ENCODE results near the gene RTN4RL1. TPM values are rescaled to one million over a fixed set of nuclear protein-coding genes. Genes with fewer than 3 reads are reported as not detected.
A peak's percentile ranks its signal among the peaks of the same experiment; 100 is the strongest.

The RTN4RL1 gene
- total and polyA plus RNA-seq, 7 donors = under 0.01 to 0.71 (median 0.48) TPM; not detected in 1

DNA sequence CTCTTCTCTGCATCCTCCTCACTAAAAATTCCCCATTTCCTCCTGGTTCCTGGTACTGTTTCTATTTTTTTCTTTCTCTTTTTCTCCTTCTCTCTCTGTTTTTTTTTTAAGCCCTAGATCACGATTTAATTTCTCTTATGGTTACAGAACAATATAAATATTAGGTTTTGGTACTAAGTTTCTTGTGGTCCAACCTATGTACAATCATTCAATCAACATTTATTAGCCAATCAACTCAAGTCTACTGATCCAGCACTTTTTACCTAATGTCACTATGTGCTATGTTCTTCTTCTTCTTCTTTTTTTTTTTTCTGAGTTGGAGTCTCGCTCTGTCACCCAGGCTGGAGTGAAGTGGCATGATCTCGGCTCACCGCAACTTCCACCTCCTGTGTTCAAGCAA lies 12.6 kb downstream of the RTN4RL1 start:
- Histone ChIP-seq H3K4me1 (no peaks in the 10 kb centered on the region), H3K4me3 (no peak overlapping the region), H3K36me3 (no peaks in the 10 kb centered on the region), H3K9me3 (peaks cover 0 to 4% (median 0%) of the 10 kb centered on the region in 4 donors), H3K27me3 (peaks cover 0 to 16% (median 0%) of the 10 kb centered on the region in 3 donors), H3K27ac (peak overlapping the region in 2 of 4 donors; percentile 23 to 62)
- no peak for DNase-seq
- no peak for TF ChIP-seq POLR2AphosphoS5 (IDR thresholded peaks at IDR 0.05)
- no peak for TF ChIP-seq POLR2A (IDR thresholded peaks at IDR 0.05)
- TF ChIP-seq EP300 (IDR thresholded peaks at IDR 0.05) = no peak
- TF ChIP-seq, protein P1, sequence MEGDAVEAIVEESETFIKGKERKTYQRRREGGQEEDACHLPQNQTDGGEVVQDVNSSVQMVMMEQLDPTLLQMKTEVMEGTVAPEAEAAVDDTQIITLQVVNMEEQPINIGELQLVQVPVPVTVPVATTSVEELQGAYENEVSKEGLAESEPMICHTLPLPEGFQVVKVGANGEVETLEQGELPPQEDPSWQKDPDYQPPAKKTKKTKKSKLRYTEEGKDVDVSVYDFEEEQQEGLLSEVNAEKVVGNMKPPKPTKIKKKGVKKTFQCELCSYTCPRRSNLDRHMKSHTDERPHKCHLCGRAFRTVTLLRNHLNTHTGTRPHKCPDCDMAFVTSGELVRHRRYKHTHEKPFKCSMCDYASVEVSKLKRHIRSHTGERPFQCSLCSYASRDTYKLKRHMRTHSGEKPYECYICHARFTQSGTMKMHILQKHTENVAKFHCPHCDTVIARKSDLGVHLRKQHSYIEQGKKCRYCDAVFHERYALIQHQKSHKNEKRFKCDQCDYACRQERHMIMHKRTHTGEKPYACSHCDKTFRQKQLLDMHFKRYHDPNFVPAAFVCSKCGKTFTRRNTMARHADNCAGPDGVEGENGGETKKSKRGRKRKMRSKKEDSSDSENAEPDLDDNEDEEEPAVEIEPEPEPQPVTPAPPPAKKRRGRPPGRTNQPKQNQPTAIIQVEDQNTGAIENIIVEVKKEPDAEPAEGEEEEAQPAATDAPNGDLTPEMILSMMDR (IDR thresholded peaks at IDR 0.05) = no peak
- 93 to 96% methylated on average over 4 of the region's 4 CpGs for WGBS, 2 donors
- intact Hi-C loops (cut with DNase I) = no loop called here

DNA sequence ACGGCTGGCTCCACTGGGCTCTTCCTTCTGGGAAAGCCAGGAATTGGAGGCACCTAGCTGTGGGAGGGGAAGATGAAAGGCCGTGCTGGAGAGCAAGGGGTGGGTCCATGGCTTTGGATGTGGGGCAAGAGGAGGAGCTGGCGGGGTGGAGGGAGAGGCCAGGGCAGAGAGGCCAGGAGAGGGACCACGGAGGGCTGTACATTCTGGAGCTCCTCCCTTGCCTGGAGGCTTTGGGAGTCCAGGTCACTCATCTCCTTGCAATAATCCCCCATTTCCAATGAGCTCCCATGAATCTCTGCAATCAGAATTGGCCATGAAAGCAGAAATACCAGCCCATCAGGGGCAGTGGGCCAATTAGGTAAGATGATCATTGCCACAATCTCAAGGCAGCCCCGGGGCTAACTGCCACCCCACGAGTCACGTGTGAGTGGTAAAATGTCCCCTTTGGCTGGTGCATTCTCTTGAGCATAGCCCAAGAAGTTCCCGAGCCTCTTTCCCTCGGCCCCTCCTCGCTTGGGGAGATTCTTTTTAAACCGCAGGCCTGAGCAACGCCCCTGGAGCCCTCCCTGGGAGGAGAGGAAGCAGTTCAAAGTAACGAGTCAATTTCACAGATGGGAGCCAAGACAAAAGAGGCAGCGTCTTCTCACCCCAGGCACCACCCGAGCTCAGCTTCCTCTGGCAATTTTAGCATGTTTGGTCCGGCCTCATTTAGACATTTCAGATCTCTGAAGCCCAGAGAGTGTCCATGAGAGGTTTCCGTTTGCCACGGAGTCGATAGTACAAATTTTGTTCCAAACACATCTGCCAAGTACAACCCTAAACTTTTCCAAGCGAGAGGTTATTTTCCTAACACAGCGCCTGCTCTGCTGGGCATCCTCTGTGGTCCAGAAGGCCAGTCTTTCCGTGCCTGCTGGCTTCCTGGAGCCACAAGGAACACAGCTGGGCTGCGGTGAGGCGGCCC lies 13.4 kb downstream of the RTN4RL1 start:
- Histone ChIP-seq H3K4me3 (no peak overlapping the region), H3K27me3 (peaks cover 0 to 8% (median 0%) of the 10 kb centered on the region in 3 donors), H3K9me3 (peaks cover 0 to 4% (median 0%) of the 10 kb centered on the region in 4 donors), H3K36me3 (no peaks in the 10 kb centered on the region), H3K4me1 (no peaks in the 10 kb centered on the region), H3K27ac (peak overlapping the region; percentile 4 to 62 (median 24))
- TF ChIP-seq, protein P1 (IDR thresholded peaks at IDR 0.05) = no peak
- TF ChIP-seq POLR2AphosphoS5 (IDR thresholded peaks at IDR 0.05) (no peak), POLR2A (IDR thresholded peaks at IDR 0.05) (no peak), EP300 (IDR thresholded peaks at IDR 0.05) (no peak)
- 36 to 47% methylated on average over 24 of the region's 24 CpGs for WGBS, 2 donors
- intact Hi-C loops (cut with DNase I) = no loop called here
- DNase-seq = no peak

DNA sequence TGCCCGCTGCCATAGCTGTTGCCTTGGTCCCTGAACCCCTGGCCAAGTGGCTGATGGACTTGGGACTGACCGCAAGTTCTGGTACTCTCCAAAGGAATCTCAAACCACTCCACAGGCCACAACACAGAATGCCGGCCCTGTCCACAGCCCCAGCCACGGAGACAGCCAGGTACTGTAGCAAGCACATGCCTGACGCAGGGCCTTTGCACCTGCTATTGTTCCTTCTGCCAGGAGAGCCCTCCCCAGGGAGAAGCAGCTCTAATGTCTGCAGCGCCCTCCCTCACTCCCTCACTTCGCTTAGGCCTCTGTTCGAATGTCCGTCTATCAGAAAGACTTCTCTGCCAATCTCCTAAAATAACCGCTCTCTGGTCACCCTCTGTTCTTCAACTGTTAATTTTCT lies 15.4 kb downstream of the RTN4RL1 start:
- DNase-seq = no peak
- Histone ChIP-seq H3K27ac (no peak overlapping the region), H3K36me3 (no peaks in the 10 kb centered on the region), H3K27me3 (peaks cover 0 to 6% (median 0%) of the 10 kb centered on the region in 3 donors), H3K4me1 (no peaks in the 10 kb centered on the region), H3K9me3 (peaks cover 0 to 4% (median 0%) of the 10 kb centered on the region in 4 donors), H3K4me3 (no peak overlapping the region)
- TF ChIP-seq, protein P1 (IDR thresholded peaks at IDR 0.05) = no peak
- TF ChIP-seq EP300 (IDR thresholded peaks at IDR 0.05) = no peak
- TF ChIP-seq POLR2A (IDR thresholded peaks at IDR 0.05) = no peak
- no peak for TF ChIP-seq POLR2AphosphoS5 (IDR thresholded peaks at IDR 0.05)
- intact Hi-C loops (cut with DNase I) = no loop called here
- 96 to 97% methylated on average over 10 of the region's 10 CpGs for WGBS, 2 donors

DNA sequence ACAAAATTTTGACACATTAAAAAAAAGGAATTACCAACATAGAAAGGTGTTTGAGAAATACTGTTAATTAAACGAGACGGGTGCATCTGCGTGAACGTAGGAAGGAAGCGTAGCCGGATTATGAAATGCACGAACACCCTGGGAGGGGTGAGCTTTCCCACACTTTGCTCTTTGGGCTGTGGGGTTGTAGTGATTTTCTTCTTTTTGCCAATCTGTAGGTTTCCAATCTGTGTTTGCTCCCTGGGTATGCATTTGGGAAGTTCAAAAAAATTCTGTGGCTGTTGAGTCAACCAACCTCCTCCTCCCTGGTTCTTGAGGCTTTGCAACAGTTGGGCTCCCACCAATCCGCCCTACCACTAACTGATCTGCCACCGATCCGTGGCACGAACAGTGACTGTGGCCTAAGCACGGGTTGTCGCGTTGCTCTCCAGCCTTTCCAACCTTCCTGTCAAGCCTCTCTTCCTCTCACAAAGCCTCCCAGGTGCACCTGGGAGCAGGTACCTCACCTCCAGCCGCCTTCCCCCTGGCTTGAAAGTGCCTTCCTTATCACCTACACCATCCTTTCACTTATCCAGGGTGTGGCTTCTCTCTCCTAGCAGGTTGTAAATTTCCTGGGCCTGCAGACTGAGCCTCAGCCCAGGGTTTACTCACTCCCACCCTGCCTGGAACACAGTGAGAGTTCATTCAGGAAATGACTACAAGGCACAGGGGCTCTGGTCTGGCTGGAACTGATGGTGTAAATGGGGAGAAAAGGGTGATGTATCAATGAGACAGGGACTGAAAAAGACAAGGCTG lies 16.6 kb downstream of the RTN4RL1 start:
- H3K4me1 ChIP-seq = no peaks in the 10 kb centered on the region
- no peak overlapping the region for H3K27ac ChIP-seq
- H3K27me3 ChIP-seq = peaks cover 0 to 6% (median 0%) of the 10 kb centered on the region in 3 donors
- TF ChIP-seq POLR2AphosphoS5 (IDR thresholded peaks at IDR 0.05) = no peak
- no peak for TF ChIP-seq POLR2A (IDR thresholded peaks at IDR 0.05)
- TF ChIP-seq, protein P1 (IDR thresholded peaks at IDR 0.05) = no peak
- TF ChIP-seq EP300 (IDR thresholded peaks at IDR 0.05) = no peak
- no peaks in the 10 kb centered on the region for H3K36me3 ChIP-seq
- H3K4me3 ChIP-seq = no peak overlapping the region
- peaks cover 0 to 4% (median 0%) of the 10 kb centered on the region in 4 donors for H3K9me3 ChIP-seq
- DNase-seq = no peak
- WGBS, 2 donors = 60 to 75% methylated on average over 15 of the region's 15 CpGs
- intact Hi-C loops (cut with DNase I) = no loop called here
